GM19023 (cell line): Measurements from ENCODE around the gene C8B.

ENCODE experiments used
- ATAC-seq: cut with Tn5 transposase; IDR thresholded peaks from one replicate; pipeline ENCODE4 v1.9.1; 2021; ENCODE audit warnings: mild to moderate bottlenecking, moderate library complexity; ENCODE audit not compliant: unreplicated experiment

C8B gene

DNA sequence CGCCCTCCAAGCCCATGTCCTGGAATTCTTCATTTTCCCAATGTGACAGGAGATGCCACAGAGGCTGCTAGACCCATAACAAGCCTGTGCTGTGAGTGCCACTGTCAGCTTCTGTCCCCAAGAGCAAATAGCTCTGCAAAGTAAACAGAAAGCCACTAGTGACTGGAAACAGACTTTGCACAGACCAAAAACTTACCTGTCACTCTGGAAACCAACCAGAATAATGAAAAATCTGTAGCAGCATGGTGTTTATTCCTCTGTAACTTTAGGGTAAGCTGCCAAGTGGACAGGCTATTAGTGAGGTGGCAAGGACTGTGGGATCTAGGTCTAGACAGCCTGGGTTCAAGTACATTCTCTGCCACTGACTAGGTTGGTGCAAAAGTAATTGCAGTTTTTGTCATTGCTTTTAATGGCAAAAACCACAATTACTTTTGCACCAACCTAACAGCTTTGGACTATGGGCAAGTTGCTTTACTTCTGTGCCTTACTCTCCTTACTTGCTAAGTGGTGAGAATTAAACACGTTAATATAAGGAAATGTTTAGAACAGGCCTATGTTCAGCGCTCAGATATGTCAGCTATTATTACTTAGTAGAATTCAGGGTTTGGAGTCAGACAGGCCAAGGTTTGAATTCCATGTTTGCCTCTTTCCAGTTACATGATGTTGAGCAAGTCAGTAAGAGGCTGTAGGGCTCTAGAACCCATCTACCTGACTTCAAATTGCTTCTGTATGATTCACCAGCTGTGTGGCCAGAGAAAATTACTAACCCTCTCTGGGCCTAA, at the start of gene C8B:
Gene C8B (minus strand): TSS at position 100 of the 782 bp plus-strand sequence. CDS start 67 bp downstream, at position 33.
- ATAC-seq: no peak

DNA sequence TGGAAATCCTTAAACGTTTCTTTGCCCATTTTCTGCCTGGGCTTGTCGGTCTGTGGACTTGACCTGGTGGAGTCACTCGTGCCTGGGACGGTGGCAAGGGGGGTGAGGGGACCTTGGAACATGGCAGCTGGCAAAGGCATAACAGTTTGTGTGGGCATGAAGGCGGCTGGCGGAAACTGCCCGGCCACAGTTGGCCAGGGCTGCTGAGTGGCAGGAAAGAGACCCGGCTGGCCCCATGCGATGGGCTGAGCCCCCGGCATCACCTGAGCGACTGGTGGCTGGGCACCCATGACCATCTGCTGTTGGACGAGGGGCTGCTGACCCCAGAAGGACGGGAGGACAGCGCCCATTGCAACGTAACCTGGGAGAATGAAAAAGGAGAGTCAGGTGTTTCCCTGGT, 49.3 kb upstream of the C8B start:
- ATAC-seq: no peak

DNA sequence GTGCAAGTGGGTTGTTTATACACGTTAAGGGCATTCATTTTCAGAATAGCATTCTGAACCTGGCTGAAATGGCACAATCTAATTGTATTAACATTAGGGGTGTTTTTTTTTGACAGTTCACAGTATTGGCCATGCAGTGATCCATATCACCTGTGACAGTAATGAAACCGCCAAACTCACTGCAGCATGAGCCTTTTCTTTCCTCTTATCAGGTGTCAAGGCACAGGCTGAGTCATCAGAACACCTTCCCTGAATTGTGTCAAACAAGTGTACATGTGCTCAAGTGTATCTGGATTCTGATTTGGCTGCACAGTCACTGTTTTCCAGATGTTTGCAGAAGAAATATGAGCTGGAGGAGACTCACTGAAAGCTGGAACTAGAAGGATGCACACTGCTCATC, 47.7 kb upstream of the C8B start:
- ATAC-seq: no peak

DNA sequence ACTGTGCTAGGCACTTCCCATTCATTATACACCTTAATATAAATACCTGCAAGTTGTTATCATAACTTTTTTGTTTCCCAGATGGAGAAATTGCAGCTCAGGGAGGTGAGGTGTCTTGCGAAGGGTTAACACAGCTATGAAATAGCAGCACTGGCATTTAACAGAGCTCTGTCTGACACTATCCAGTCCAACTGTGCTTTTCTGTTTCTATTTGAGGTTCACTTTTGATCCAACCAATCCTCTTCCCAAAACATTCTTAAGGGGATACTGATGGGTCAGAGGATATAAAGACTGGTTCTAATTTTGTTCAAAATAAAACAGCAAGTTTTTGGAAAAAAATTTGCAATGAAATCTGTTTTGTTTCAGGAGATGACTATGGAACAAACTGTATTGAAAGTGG, 46.5 kb upstream of the C8B start:
- ATAC-seq: no peak

DNA sequence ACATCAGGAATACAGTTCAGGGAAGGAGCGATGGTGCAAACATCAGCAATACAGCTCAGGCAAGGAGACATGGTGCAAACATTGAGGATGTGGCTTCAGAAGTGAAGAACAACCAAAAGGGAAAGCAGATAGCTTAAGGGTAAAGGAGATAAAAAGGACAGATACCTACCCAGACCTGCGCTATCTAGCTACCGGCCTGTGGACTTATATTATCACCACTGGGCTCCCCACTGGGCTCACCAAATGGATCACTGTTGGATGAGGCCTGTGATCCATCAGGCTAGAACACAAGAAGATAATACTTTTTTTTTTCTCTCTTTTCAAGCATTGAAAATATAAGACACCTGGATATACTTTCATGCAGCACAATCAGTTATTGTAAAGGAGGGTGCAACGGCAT, 44.7 kb upstream of the C8B start:
- no peak for ATAC-seq

DNA sequence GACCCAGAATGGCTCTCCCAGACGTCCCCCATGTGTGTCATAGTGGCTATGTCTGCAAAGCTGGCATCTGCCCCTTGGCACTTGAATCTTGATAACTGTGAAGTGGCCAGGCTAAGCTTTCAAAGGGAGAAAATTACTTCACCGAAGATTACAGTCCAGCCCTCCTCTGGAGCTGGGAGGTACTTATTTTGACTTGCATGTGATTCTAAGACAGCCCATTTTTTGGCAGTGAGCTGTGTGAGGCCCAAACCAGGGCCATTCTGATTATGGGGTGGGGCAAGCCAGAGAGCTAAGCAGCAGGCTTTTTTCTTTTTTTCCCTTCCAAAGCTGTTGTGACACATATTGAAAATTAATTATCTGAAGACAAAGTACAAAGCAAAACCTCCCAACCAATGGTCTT, 42.1 kb upstream of the C8B start:
- ATAC-seq: no peak

DNA sequence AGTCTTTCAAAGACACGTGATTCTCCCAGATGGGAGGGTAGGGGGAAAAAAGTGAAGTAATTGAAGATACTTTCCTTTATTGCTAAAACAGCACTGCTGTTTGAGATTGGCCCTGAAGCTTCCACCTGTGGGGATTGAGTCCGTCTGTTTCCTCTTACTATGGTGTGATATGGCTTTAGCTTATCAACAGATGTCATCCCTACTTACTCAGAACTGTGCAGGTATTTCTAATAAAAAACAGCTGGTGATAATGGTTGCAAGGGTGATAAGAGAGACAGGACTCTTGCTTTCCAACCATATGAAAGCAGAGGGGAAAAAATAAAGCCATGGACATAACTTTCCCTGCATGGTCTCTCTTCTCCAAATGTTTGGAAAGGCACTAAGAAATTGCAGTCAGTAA, 41.7 kb upstream of the C8B start:
- no peak for ATAC-seq

DNA sequence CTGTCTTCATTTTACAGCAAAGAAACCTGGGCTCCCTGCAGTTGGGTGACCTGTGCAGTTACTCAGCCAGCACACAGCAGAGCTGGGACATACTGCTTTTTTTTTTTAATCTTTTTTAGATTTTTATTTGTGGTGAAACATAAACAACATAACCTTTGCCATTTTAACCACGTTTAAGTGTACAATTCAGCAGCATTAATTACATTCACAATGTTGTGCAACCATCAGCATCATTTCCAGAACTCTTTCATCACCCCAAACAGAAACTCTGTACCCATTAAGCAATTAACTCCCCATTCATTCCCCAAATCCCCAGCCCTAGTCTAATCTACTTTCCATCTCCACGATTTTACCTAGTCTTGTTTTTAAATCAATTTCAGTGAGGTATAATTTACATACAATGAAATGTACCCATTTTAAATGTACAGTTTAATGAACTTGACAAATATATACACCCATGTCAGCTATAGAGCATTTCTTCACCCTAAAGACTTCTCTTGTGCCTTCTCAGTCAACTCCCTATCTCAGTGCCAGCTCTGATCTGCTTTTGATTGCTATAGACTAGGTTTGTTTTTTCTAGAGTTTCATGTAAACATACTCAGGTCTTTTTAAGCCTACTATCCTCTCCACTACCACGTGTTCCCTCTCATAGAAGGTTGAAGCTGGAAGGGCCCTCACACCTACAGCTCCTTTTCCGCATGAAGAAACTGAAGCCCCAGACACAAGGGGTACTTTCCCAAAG, 37.8 kb upstream of the C8B start:
- ATAC-seq: no peak

DNA sequence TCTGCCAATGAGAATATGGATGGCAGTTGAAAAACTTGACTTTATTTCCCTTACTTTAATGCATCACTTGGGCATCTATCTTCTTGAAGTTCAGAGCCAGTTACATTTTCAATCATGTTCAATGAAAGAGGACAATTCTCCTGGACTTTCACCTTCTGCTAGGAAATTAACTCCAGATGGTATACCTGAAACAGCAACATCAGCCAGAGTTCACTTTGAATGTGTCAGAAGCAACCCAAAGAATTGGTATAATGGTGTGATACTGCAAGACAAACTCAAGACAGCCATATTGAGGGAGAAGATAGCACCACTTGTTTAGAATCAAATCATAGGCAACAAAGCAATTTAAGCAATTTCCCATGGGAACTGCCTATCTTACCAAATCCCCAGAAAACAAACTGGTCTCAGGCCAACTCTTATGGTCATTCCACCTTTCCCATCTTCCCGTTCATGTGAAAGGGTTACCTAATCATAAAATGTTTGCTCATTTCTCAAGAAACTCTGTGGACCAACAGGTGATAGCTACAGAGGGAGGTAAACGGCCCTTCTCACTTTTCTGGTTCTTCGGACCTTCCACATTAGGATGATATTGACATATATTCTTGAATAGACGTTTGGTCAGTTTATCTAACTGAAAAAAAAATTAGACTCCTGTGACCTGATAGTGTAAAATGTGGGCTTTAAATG, 29.7 kb upstream of the C8B start:
- no peak for ATAC-seq

DNA sequence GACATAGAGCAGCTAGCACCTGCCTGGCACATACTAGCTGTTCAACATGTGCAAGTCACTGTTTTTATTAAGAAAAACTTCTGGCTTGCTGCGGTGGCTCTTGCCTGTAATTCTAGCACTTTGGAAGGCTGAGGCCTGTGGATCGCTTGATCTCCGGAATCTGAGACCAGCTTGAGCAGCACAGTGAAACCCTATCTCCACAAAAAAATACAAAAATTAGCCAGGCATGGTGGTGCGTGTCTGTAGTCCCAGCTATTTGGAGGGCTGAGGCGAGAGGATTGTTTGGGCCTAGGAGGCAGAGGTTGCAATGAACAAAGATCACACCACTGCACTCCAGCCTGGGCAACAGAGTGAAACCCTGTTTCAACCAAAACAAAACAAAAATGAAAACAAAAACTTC, 27.7 kb upstream of the C8B start:
- ATAC-seq: no peak

DNA sequence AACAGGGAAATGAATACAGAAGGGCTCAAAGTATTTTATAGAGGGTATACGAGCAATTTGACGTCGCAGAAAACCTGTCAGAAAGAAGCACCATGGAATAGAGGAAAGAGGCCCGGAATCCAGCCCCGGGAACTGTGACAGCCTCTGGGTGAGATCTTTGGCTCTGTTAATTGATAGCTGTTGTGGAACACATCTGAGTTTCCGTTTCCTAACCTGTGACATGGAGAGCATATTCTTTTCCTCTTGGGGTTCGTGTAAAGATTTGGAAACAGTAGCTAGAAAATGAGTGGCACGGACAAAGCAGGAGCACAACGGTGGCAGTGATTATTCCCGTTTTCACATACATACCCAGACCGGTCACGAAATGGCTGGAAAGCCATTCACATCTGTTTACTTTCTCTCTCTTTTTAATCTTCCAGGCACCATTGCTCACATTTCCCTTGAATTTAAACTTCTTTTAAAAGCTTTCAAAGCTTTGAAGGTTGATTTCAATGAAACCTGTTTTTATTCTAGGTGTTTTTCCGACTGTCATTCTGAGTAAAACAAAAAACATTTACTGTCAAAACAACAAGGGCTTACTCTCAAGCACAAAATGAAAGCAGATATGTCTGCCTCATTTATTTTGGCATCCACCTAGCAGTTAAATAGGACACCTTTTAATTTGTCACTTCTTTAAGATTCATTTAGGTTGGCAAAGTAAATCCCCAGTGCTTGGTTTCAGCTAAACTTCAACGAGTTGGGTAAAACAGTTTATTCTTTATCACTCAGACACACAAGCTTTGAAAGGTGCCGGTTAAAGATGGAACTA, 26.7 kb upstream of the C8B start:
- ATAC-seq: no peak

DNA sequence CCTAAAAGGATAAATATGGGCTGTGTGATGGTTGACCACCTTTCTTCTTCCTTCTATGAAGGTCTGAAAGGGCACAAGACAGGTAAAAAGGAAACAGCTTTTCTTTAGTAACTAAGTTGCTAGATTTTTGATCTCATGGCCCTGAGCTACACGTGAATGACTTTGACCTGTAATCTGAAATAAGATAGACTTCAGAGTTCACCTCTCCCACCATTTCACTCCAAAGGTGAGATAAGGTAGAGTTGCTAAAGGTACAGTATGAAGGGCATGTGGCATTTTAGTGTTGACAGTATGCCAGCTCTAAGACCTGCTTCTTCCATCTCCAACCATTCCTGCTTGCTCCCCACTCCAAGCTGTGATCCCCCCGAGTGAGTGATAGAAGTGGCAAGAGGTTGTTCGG, 25.8 kb upstream of the C8B start:
- no peak for ATAC-seq

DNA sequence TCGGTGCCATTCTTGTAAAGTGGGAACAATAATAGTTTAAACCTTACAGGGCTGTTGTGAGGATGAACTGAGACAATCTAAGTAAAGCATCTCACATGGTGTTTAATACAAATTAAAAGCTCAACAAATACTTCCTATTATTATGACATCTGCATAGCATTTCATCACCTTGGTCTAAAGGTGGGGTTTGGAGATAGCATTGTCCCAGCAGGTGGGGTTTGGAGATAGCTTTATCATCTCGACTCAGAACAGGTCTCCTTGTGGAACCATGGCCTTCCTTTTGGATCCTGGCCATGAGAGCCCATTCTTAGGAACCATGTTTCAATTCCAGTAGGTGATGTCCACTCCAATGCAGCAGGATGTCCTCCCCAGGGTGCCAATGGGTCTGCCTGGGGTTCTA, 20.6 kb upstream of the C8B start:
- no peak for ATAC-seq

DNA sequence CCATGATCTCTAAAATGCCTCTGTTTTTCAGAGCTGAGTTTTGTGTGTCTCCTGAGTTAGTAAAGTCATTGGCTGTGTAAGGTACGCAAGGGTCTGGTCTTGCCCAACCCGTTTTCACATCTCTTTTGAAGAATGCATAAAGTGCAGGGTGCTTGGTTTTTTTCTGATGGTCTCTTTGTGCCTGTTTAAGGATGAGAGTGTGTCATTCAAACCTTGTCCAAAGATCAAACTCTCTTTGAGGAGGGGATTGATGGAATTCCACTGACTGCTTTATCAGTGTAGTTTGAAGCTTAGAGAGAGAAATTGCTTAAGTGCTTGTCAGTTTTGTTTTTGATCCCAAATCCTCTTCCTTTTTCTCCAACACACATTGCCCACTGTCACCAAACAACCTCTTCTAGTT, 20.0 kb upstream of the C8B start:
- no peak for ATAC-seq

DNA sequence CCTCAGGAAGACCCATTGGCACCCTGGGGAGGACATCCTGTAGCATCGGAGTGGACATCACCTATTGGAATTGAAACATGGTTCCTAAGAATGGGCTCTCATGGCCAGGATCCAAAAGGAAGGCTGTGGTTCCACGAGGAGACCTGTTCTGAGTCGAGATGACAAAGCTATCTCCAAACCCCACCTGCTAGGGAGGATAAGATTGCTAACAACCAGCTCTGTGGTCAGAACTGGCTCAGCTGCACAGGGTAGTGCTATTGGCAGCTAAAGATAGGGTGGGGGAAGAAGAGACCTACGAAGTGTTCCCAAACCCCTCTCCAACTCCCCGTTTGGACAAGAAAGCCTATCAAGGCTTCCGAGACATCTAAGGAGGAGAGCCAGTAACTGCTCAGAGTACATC, 17.7 kb upstream of the C8B start:
- no peak for ATAC-seq

DNA sequence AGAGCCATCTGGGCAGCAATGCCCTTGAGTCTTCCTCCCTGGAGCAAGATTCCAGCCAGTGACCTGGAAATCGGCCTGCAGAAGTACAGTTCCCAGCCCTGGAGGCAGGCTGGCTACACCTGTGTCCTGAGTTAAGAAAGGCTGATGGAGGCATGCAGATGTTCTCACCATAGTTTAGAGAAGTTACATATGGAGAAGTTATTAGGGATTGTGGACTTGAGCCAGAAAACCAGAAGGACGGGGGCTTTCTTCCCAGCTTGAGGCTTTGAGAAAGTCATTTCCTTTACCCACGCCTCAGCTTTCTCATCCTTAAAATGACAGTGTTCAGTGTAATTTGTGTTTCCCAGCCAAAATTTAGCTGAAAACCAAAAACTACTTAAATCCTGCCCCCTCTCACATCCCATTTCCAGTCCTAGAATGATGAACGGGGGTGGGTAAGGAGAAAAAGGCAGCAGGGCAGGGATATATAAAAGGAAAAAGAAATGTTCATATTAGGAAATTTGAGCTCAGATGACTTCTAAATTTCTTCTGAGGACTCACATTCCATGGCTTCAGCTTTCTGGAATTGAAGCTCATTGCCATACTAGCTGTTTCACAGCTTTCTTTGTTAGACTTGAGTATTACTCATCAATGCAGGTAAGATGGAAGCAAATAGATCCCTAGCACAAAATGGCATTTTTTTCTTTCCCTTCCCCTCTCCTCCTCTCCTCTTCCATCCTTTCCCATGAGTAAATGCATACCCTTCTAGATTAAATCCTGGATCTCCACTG, 14.4 kb upstream of the C8B start:
- no peak for ATAC-seq

DNA sequence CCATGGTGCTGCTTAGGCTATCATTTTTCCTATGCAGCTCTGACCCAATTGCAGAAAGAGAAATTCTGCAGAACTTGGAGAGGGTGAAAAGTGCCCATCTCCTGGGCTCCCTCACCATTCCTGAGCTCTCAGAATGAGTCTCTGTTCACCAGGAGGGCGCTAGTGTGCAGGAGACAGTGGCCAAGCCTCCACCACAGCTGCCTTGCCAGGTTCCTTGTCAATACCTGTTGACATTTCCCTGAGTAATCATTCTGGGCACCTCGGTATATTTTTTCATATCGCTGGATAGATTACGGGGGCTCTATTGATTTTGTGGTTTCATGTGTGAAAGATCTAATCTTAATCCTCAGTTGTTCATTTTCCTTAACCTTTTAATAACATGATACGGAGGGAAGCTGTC, 13.0 kb upstream of the C8B start:
- ATAC-seq: no peak

DNA sequence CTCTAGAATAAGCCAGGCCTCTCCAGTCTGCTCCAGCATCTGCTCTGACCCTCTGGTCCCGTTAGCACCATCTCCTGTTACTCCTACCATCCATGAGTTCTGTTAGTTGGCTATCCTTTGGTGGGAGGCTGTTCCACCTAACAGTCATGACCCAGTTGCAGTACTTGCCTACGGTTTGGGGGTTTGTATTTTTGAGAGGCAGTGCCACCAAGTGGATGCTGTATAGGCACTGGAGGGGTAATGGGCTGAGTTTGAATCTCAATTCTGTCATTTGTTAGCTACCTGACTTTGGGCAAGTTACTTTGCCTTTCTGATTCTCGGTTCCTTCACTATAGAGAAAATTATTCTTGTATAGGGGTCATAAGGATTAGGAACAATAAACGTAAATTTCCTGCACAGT, 12.1 kb upstream of the C8B start:
- no peak for ATAC-seq

DNA sequence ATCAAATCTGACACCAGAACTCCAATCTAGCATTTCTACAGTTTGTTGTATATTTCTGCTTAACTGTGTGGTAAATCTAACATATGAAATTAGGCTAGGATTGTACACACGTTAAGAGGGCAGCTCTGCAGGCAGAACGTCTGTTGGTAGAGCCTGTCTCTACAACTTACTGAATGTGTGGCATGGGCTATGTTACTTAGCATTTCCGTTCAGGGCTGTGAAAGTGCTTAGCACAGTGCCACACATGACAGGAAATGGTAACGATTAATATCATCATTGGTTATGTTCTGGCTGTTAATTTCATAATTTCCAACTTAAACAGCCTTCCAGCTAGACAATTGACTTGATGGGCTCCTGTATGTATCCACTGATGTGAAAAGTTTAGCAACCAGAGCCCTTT, 9.6 kb upstream of the C8B start:
- ATAC-seq: no peak

DNA sequence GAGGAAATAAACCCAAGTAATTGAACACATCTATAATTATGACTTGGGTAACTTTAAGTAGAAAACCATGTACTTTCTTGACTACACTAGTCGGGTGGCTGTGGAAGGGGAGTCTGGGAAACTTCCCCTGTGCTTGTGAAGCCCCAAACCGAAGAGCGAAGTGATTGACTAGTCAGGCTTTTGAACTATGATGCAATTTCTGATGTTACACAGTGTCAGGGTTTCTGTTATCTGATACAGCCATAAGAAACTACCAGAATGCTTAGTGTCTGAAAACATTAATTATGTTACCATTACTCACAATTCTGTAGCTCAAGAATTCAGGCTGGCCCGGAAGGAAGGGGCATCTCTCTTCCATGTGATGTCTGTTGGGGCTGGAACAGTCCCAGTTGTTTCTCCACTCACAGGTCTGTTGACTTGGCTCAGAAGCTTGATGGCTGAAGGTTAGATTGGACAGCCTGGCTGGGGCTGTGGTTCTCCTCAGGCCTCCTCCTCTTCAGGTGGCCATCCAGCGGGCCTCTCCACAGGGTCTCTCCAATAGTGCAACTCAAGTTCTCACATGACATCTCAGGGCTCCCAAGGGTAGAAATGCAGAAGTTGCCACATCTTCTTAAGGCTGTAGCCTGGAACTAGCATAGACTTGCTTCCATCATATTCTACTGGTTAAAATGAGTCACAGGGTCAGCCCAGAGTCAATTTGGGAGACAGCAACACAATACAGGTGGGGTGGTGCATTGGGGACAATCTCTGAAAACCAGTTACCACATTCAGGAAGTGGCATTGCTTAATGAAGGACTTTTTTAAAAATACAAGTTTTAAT, 8.3 kb upstream of the C8B start:
- ATAC-seq: no peak
